Stimulated activated CD8-positive, alpha-beta memory T cell treated with anti-CD3 and anti-CD28 coated beads, Interleukin-15, amount 100 ng/mL, for 24 hours (primary cell): Measurements from ENCODE around the gene GOLGA7B.

Source experiments
- DNase-seq: peaks from one replicate; pipeline ENCODE4 v3.0.0-alpha.2; 2020; ENCODE audit warnings: low read depth

Gene GOLGA7B

DNA sequence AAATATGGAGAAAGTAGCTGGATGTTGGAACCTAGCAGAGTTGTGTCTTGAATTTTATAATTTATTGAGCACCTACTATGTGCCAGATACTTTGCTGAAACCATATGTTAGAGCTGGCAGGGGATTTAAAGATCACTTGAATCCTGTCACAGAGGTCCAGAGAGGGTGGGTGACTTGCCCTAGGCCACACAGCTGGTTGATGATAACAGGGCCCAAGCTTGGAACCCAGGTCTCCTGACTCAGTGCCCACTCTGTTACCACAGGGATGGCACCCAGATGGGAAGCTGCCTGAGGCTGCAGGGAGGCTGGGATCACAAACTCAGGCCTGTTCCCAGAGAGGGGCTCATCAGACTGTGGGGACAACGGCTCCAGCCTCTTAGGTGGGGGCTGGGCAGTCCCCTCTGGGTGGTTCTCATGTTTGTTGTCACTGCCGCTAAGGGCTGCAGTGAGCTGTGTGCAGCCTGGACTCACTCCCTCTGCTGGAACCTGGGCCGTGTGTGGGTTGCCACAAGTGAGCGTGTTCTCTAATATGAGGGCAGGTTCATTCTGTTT lies 18.6 kb downstream of the GOLGA7B start:
- no peak for DNase-seq

DNA sequence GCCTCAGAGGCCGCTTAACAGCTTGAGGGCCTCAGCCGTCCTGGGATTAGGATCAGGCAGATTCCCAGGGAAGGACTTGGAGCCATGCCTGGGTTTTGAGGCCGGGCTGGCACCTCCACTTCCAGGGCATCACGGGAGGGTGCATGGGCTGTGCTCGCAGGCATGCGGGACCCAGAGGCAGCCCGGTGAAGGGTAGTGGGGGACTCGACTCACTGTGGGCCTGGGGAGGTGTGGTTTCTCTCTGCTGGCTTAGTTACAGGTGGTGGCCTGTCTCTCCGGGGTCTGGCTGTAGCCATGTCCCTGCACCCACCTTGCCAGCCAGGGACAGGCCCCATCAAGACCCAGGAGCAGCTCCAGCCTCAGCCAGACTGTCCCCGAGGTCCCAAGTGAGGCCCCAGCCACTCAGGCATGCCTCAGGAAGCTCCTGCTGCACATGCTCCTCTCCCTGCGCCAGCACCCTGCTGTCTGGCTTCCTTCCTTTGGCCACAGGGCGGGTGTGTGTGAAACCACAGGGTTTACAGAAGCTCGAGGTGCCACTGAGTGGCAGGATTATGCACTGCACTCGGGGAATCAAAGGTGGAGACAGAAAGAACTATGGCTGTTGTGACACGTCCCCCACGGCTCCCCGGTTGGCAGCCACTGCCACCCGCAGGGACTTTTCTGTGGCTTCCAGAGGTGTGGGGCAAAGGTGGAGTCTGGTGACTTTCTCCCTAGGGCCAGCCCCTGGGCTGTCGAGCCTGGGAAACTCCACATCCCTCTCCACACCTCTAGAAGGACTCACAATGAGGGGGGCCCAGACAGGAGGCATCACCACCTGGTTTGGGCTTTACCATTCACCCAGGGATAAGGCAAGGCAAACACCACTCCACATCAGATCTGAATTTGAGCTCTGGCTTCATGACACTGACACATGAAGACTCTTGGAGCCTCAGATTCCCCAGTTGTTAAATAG lies 19.7 kb downstream of the GOLGA7B start:
- peak; percentile 48 for DNase-seq

DNA sequence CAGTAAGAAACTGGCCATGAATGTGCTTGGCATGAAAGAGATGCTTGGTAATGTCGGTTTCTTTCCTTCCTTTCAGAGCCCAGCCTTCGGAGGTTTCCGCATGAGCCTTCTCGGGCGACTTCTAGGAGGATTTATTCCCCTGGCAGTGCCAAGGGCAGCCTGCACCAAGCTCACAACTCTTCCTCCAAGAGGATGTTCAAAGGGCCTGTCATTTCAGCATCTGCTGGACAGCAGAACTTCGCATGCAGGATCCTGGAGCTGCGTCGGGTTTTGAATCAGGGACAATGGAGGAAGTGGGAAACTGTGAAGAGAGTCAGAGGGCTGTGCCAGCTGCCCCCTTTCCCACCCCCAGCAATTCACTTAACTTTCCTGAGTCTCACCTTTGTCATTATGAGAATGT lies 21.3 kb downstream of the GOLGA7B start:
- no peak for DNase-seq

DNA sequence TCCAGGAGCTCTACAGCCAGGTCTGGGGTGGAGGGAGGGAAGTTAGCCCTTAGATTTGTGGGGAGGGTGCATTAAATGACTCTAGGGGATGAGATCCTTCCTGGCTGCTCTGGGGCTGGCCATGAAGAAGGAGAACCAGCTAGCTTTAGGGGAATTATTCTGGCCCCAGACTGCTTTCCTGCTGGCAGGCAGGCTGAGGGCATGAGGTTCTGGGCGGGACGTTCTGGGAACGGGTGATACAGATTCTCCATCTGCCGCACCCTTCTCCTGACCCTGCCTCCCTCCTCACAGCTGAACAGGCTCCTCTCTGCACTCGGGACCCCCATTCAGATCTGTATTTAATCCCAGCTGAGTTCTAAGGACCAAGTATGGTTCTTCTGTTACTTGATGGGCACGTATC lies 23.9 kb downstream of the GOLGA7B start:
- no peak for DNase-seq

DNA sequence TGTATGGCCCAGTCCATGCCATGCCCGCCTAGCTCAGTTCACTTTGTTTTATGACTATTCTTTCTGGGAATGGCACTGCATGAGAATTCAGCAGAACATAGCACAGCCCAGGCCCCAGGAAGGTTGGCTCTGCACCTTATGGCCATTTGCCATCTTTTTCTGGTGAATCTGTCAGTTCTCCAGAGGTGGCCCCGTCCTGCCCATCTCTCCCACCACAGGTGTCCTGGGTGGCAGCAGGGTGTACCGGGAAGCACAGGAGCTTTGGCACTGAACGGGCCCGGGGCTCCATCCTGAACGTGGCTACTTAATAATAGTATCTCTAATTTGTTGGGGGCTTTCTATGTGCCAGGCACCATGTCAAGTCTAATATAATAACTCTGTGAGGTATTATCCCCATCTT lies 24.7 kb downstream of the GOLGA7B start:
- DNase-seq: no peak

DNA sequence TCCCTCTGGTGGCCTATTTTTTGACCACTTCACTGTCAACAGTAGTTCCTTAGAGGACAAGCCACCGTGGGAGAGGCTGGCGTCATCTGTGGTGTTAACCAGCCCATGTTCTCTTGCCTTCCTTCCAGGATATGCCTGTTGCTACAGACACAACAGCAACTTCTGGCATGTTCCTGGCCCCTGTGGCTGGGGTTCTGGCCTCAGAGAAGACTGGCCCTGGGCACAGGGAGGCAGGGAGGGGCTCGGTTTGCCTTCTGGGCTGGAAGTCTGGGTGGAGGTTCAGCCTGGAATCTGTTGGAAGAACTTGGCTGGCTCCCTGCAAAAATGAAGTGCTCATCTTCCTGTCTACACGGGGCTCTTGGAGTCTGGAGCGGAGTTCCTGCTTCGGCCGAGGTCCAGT lies 25.7 kb downstream of the GOLGA7B start:
- DNase-seq: no peak

DNA sequence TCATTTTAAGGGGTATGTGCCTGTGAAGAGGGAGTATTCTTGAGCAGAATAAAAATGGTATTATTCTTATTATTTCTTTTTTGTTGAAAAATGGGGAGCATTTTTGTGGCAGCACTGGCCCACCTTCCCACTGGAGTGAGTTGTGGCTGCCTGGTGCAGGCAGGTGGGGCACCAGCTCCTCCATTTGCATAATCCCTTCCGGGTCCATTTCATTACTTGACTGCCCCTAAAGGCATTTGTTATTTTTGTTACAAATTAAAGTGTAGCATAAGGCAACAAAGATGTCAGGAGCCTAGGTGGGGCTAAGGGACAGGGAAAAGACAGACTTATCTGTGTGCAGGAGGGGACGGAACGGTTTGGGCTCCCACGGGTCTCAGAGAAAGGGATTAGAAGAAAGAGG lies 26.8 kb downstream of the GOLGA7B start:
- DNase-seq: no peak

DNA sequence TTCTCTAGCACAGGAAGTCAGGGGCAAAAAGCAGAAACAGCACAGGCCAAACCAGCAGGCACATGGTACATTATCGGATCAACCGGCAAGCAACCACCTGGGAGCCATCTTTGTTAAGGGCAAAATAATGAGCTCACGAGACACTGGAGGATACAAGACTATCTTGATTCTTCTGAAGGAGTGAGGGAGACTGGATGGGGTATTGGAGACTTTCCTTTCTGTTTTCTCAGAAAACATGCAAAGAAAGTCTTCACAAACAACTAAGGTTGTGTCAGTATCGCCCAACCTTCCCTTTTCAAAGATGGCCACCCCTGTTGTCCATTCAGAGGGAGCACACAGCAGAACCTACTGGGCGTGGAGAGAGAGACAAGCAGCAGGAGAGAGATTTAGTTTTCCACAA lies 29.6 kb downstream of the GOLGA7B start:
- no peak for DNase-seq

DNA sequence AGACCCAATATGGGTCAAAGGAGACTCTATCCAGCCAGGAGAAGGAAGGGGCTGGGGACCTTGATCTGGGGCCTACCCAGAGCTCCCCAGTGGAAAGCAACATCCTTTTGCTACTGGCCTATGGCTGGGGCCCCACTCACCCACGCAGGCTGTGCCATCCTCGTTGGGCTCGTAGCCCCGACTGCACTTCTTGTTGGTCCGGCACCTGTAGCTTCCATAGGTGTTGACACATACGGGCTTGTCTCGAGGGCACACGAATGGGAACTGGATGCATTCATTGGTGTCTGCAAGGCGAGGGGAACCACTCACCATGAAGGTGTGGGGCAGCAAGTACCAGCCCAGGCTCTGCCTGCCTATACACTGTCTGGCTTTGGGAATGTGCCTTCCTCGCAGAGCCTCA lies 30.5 kb downstream of the GOLGA7B start:
- DNase-seq: no peak

DNA sequence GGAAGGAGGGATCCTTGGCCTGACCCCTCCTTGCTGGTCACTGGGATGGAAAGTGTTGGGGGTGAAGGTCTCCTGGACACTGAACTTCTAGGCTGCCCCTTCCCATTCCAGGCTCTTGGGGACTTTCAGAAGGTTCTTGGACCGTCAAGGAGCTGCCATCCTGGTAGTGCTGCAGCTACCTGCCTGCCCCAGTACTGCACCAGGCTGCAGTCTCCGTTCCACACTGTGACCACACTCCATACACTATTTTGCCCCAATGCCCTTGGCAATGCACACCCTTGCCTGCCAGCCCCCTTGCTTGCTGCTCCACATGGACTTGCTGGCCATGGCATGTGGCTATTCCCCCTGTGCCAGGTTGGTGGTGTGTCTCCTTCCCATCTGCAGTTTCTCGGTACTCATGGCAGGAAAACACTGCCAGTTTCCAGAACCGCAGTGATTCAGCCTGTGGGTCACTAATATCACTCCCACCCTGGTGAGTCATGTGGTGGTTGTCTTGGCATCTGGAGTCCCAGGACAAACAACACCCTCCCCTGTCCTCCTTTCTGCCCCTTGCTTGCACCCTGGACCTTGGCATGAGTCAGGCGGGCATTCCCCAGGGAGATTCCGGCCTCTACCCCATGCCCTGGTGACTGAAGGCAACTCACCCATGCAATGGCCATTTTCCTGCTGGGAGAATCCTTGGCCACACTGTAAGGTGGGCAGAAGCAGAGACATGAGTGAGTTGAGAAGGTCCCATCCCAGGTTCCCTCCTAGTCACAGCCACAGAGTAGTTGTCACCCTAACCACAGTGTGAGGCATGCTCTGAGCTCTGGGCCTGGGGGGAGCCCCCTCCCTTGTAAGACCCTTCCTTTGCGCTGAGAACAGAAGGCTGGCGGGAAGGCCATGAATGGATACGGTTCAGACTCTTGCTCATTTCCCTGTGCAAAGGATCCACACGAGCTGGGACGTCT lies 32.8 kb downstream of the GOLGA7B start:
- DNase-seq: no peak

DNA sequence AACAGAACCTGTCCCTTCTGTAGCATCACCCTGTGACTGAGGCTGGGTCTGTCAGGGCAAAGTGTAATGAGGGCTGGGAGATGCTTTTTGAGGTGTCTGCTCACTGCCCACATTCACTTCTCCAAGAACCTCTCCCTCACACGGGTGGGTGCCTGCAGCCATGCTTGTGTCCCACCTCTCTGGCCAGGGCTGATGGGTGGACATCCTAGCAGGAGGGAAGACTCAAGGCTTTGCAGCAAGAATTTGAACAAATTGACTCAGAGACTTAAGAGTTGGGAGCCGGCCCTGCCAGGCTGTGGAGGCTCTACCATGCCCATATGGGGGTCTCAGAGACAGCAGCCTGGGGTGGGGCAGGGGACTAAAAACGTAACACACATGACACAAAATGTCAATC lies 33.4 kb downstream of the GOLGA7B start:
- DNase-seq: no peak

DNA sequence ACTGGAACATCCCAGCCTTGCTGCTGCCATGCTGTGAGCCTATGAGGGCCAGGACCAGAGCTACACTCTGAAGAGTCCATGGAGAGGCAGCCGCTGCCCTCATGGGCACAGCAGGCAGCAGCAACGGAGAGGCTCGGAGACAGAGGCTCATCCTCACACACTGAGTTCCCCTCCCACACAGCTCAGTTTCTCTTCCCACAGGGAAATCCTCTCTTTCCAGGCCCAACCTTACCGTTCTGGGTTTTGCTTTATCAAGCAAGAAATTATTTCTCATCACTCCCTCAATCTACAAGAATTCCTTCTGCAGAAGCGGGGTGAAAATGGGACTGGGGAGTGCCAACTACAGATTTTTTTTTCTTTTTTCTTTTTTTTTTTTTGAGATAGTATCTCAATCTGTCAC lies 36.6 kb downstream of the GOLGA7B start:
- DNase-seq: no peak

DNA sequence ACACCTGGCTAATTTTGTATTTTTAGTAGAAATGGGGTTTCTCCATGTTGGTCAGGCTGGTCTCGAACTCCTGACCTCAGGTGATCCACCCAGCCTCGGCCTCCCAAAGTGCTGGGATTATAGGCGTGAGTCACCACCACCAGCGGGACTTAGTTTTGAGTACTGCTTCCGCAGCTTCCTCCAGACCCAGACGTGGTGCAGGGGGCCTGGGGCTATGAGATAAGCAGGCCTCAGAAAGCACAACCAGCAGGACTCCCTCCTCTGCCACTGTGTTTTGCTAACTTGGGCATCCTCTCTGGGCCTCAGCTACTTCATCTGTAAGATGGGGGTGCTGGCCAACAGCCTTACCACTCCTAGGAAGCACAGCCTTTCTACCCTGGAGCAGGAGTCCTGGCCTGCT lies 37.8 kb downstream of the GOLGA7B start:
- no peak for DNase-seq

DNA sequence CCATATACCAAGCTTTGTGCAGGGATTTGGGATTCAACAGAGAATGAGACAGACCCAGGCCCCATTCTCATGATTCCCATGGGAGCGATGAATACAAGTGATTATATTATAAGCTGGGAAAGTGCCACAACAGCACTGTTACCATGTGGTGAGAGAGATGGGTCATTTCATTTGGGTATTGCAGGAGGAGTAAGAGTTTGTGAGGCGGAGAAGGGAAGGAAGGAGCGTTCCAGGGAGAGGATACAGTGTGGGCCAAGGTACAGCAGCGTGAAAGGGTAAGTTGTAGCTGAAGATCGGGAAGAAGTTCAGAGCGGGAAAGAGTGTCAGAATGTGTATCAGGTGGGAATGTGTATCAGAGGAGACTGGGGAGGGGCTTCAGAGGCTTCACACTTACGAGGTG lies 38.5 kb downstream of the GOLGA7B start:
- no peak for DNase-seq

DNA sequence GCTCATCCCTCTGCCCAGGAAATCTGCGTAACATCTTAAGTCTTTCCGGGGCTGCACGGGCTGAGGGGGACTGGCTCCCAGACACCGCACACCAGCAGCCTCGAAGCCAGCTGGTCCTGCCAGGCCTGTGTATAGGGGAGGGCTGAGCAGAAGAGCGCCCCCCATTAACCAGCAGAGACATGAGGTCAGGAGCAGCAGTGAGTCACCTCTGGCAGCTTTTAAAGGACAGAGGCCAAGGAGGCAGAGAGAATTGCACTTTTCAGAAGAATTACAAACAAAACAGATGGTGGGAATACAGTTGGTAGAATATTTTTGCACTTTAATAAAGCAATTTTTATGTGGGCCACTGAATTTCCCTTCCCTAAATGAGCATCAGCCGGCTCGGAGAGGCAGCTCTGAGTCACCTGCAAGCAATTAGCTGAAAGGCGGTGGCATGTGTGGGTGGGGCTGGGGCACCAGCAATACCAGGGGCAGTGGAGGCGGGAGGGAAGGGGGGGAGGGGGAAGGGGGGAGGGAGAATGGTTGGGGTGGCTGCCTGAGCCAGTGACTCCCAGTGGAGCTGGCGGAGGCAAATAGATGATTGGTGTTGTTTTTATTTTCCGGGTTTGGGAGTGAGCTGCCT lies 39.1 kb downstream of the GOLGA7B start:
- DNase-seq: no peak

DNA sequence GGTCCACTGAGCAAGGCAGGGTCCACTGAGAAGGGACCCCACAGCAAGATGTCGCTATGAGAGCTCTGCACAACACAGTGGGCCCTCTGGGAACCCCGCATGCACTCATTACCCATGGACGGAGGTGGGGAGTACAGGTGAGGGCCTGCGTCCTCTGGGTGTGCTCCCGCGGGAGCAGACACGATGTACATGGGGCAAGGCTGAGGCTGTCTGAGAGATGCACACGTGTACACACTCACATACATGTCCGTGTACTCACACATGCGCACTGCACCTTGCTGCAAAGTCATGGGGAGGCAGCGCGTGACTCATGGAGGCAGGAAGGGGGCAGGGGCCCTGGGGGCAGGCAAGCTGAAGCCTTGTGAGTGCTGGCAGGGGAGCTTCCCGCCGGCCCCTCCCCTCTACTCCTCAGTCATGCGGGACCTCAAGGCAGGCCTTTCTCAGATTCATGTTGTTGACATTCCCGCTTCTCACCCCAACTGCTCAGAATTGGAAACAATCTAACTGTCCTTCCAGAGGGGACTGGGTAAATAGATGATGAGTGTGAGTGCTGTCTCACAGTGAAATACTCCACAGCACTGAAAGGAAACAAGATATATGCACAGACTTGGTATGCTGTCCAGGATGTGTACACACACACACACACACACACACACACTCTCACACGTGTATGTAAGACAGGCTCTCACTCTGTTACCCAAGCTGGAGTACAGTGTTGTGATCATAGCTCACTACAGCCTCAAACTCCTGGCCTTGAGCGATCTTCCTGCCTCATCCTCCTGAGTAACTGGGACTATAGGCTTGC lies 40.0 kb downstream of the GOLGA7B start:
- DNase-seq: no peak

DNA sequence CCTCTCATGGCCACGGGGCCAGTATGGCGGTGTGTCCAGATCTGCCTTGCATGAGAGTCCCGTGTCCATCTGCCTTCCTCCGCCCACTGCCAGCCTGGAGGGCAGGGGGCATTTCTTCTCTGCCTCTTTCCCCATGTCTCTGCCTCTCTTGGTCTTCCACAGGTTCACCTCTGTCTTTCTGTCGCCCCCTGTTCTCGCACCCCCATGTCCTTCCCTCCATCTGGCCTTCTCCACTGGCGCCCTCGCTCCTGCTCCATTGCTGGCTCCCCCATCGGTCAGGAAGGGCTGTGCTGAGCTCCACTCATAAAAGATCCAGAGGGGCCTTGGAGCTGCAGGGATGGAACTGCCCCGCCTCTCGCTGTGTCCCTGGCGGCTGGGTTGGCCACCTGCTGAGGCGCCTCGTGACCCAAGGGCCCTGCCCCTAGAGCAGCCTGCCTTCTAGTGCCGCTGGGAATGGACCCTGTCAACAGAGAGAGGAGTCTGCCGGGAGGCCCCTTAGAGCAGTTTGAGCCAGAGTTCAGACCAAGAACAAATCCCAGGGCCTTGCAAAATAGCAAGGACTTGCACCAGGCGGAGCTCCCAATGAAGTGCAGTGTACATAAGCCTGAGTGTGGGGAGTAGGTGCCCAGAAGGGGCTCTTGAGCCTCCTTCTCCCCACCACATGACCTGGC lies 42.0 kb downstream of the GOLGA7B start:
- DNase-seq: no peak

DNA sequence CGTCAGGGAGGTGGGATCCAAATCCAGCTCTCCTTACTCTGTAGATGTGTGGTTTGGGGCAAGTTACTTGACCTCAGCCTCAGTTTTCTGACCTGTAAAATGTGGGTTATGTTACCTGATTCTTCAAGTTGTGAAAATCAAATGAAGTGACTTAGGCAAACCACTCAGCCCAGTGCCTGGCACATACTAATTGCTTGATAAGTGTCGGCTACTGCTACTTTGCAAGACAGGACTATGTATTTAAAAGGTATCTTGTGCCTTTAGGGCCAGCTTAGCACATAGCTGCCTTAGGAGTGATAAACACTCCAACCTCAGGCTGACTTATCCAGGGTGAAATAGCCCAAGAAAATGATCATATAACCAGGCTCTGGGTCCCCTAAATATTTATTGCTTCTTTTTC lies 42.9 kb downstream of the GOLGA7B start:
- DNase-seq: no peak

DNA sequence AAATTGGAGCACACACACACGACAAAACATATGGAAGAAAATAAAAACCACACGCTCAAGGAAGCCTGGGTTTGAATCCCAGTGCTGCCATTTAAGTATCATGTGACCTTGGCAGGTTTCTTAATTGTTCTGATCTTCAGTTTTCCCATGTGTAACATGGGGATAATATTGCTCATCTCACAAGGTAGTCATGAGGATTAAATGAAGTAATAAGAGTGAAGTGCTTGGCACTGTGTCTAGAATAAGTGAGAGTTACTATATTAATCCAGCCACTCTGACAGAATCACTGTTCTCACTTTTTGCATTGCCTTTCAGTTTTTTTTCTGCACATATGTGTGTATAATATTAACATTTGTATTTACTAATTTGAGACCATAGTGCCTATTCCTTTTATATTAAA lies 43.3 kb downstream of the GOLGA7B start:
- DNase-seq: no peak

DNA sequence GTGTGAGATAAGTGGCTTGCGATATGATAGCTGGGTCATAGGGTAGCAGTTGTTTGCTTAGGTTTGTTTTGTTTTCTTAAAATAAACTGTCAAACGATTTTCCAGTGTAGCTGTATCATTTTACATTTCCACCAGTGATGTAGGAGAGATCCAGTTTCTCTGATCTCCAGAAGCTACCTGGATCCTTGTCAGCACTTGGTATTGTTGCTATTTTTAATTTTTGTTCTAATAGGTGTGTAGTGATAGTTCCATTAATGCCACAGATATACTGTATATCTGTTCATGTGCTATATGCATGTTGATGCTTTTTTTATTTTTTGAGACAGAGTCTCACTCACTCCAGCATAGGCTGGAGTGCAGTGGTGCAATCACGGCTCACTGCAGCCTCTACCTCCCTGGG lies 44.4 kb downstream of the GOLGA7B start:
- DNase-seq: no peak

DNA sequence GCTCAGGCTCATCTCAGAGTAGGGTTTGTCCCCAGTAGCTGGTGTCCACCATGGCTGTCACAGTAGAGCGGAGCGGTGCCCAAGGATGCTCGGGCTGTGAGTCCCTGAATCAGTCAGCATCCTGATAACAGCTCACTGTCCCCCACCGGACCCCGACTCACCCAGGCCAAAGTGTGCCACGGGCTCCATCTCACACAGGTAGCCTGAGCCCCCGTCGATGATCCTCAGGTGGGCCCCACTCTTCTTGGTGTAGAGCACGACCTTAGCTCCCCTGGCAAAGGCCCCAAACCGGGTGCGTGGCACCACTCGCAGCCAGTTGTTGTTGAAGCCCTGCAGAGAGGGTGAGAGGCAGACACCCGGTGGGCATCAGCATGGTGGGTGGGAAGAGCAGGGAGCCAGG lies 45.4 kb downstream of the GOLGA7B start:
- no peak for DNase-seq
